Fibroblast of the aortic adventitia (primary cell): ENCODE measurements around the gene ATP8A2. TPM values are rescaled to one million over a fixed set of nuclear protein-coding genes. Genes with fewer than 3 reads are reported as not detected.
"Not testable (repeated sequence)": the region's sequence is repeated elsewhere in the genome, so short reads cannot be mapped to it uniquely, and the experiment has no call there.

ENCODE experiments used
- DNase-seq: peaks from one replicate; pipeline ENCODE4 v3.0.0-alpha.2; 2010; ENCODE audit warnings: low read depth
- H3K4me3 ChIP-seq: 2 replicates; pipeline ENCODE4 v1.5.1; 2011; ENCODE audit warnings: low read depth, mild to moderate bottlenecking, control low read depth, low read length, moderate library complexity
- CTCF ChIP-seq: IDR thresholded peaks from 2 replicates; pipeline ENCODE4 v1.5.1; 2011; ENCODE audit warnings: mild to moderate bottlenecking, low read length, control low read depth, inconsistent platforms; ENCODE audit not compliant: insufficient read depth
- total RNA-seq: library from RNA; depleted of rRNA; stranded (reverse); fragments of >200 nt; gene quantifications from 2 replicates; pipeline ENCODE4 v1.2.3, GENCODE V29; 2012; ENCODE audit warnings: low replicate concordance

ATP8A2 gene
- total RNA-seq, 1 donor: under 0.01 TPM

- H3K4me3 ChIP-seq: no peak overlapping the region
- DNase-seq: no peak
- no peak for TF ChIP-seq CTCF
Measured at GRCh38 chr13:25768838-25769237, 397.1 kb downstream of the ATP8A2 start.

- no peak for DNase-seq
- TF ChIP-seq CTCF: no peak
- no peak overlapping the region for H3K4me3 ChIP-seq
Measured at GRCh38 chr13:25770601-25771000, 398.8 kb downstream of the ATP8A2 start.

- no peak overlapping the region for H3K4me3 ChIP-seq
- no peak for TF ChIP-seq CTCF
- no peak for DNase-seq
Measured at GRCh38 chr13:25771202-25771601, 399.4 kb downstream of the ATP8A2 start.

- no peak for DNase-seq
- TF ChIP-seq CTCF: no peak
- no peak overlapping the region for H3K4me3 ChIP-seq
Measured at GRCh38 chr13:25771641-25772478, 400.1 kb downstream of the ATP8A2 start.

- not testable (repeated sequence) for H3K4me3 ChIP-seq, DNase-seq
Measured at GRCh38 chr13:25772534-25772933, 400.8 kb downstream of the ATP8A2 start.

GRCh38 chr13:25774056-25774455 is 402.3 kb downstream of the ATP8A2 start:
- not testable (repeated sequence) for DNase-seq, H3K4me3 ChIP-seq

GRCh38 chr13:25775275-25775674 is 403.5 kb downstream of the ATP8A2 start:
- no peak for TF ChIP-seq CTCF
- H3K4me3 ChIP-seq: no peak overlapping the region
- no peak for DNase-seq

- no peak for DNase-seq
- no peak overlapping the region for H3K4me3 ChIP-seq
- no peak for TF ChIP-seq CTCF
Measured at GRCh38 chr13:25775986-25776385, 404.2 kb downstream of the ATP8A2 start.
